ENCODE results near the gene TANGO6.
A peak's percentile ranks its signal among the peaks of the same experiment; 100 is the strongest.

Gene TANGO6

GRCh38 chr16:68960910-68961309 lies 117.6 kb downstream of the TANGO6 start:
- DNase-seq (ENCODE audit: low spot score): no peak
- Histone ChIP-seq H3K4me1 (ENCODE audit: insufficient read depth, poor library complexity, severe bottlenecking) (peaks cover 11% of the 10 kb centered on the region), H3K27ac (ENCODE audit: poor library complexity, severe bottlenecking) (no peak overlapping the region), H3K4me3 (ENCODE audit: severe bottlenecking) (no peak overlapping the region), H3K36me3 (ENCODE audit: low read depth) (no peaks in the 10 kb centered on the region), H3K9me3 (ENCODE audit: severe bottlenecking) (peaks cover 3% of the 10 kb centered on the region), H3K27me3 (ENCODE audit: insufficient read depth, poor library complexity, severe bottlenecking) (no peaks in the 10 kb centered on the region)
- no peak for TF ChIP-seq CTCF (IDR thresholded peaks at IDR 0.05; ENCODE audit: poor library complexity, severe bottlenecking)
- no peak for ATAC-seq (ENCODE audit: low read depth)

- no peak for ATAC-seq (ENCODE audit: low read depth)
- no peak for TF ChIP-seq CTCF (IDR thresholded peaks at IDR 0.05; ENCODE audit: poor library complexity, severe bottlenecking)
- no peak overlapping the region for H3K27ac ChIP-seq (ENCODE audit: poor library complexity, severe bottlenecking)
- H3K27me3 ChIP-seq (ENCODE audit: insufficient read depth, poor library complexity, severe bottlenecking): no peaks in the 10 kb centered on the region
- no peaks in the 10 kb centered on the region for H3K36me3 ChIP-seq (ENCODE audit: low read depth)
- H3K4me3 ChIP-seq (ENCODE audit: severe bottlenecking): no peak overlapping the region
- DNase-seq (ENCODE audit: low spot score): no peak
- H3K4me1 ChIP-seq (ENCODE audit: insufficient read depth, poor library complexity, severe bottlenecking): peaks cover 11% of the 10 kb centered on the region
- H3K9me3 ChIP-seq (ENCODE audit: severe bottlenecking): peaks cover 3% of the 10 kb centered on the region
Measured at GRCh38 chr16:68961778-68962402, 118.6 kb downstream of the TANGO6 start.

GRCh38 chr16:68969338-68969737 lies 126.0 kb downstream of the TANGO6 start:
- no peak overlapping the region for H3K4me3 ChIP-seq (ENCODE audit: severe bottlenecking)
- ATAC-seq (ENCODE audit: low read depth) (no peak), DNase-seq (ENCODE audit: low spot score) (no peak)

GRCh38 chr16:68972013-68972412 lies 128.7 kb downstream of the TANGO6 start:
- Histone ChIP-seq H3K27ac (ENCODE audit: poor library complexity, severe bottlenecking) (no peak overlapping the region), H3K27me3 (ENCODE audit: insufficient read depth, poor library complexity, severe bottlenecking) (no peaks in the 10 kb centered on the region), H3K9me3 (ENCODE audit: severe bottlenecking) (no peaks in the 10 kb centered on the region), H3K4me3 (ENCODE audit: severe bottlenecking) (no peak overlapping the region), H3K4me1 (ENCODE audit: insufficient read depth, poor library complexity, severe bottlenecking) (peaks cover 3% of the 10 kb centered on the region), H3K36me3 (ENCODE audit: low read depth) (peaks cover 23% of the 10 kb centered on the region)
- DNase-seq (ENCODE audit: low spot score): no peak
- no peak for ATAC-seq (ENCODE audit: low read depth)
- TF ChIP-seq CTCF (IDR thresholded peaks at IDR 0.05; ENCODE audit: poor library complexity, severe bottlenecking): no peak

More at GRCh38 chr16:68969338-68969737, 126.0 kb downstream of the TANGO6 start:
- Histone ChIP-seq H3K27ac (ENCODE audit: poor library complexity, severe bottlenecking) (no peak overlapping the region), H3K27me3 (ENCODE audit: insufficient read depth, poor library complexity, severe bottlenecking) (no peaks in the 10 kb centered on the region), H3K36me3 (ENCODE audit: low read depth) (peaks cover 6% of the 10 kb centered on the region), H3K9me3 (ENCODE audit: severe bottlenecking) (no peaks in the 10 kb centered on the region), H3K4me1 (ENCODE audit: insufficient read depth, poor library complexity, severe bottlenecking) (peaks cover 3% of the 10 kb centered on the region)
- no peak for TF ChIP-seq CTCF (IDR thresholded peaks at IDR 0.05; ENCODE audit: poor library complexity, severe bottlenecking)

- Histone ChIP-seq H3K36me3 (ENCODE audit: low read depth) (peaks cover 23% of the 10 kb centered on the region), H3K9me3 (ENCODE audit: severe bottlenecking) (no peaks in the 10 kb centered on the region), H3K4me1 (ENCODE audit: insufficient read depth, poor library complexity, severe bottlenecking) (peaks cover 3% of the 10 kb centered on the region), H3K27me3 (ENCODE audit: insufficient read depth, poor library complexity, severe bottlenecking) (no peaks in the 10 kb centered on the region), H3K4me3 (ENCODE audit: severe bottlenecking) (no peak overlapping the region), H3K27ac (ENCODE audit: poor library complexity, severe bottlenecking) (no peak overlapping the region)
- ATAC-seq (ENCODE audit: low read depth) (peak; percentile 31; the same call in 1 of the 3 replicates), DNase-seq (ENCODE audit: low spot score) (no peak)
- peak; percentile 20 for TF ChIP-seq CTCF (IDR thresholded peaks at IDR 0.05; ENCODE audit: poor library complexity, severe bottlenecking)
Measured at GRCh38 chr16:68972720-68973119, 129.4 kb downstream of the TANGO6 start.
